Mesothelial cell of epicardium (in vitro differentiated cells): ENCODE results near the gene HBS1L. TPM values are rescaled to one million over a fixed set of nuclear protein-coding genes. Genes with fewer than 3 reads are reported as not detected.

ENCODE experiments used
- DNase-seq, 2 experiments: peaks; one replicate each; pipeline ENCODE4 v3.0.0; 2021; ENCODE audit warnings: low spot score in 2 of 2; ENCODE audit not compliant: unreplicated experiment in 2 of 2
- H3K27ac Mint-ChIP-seq: 2 replicates; pipeline ENCODE4 v1.8.0; 2021; ENCODE audit warnings: mixed read lengths
- H3K27me3 Mint-ChIP-seq: 2 replicates; pipeline ENCODE4 v1.8.0; 2021; ENCODE audit warnings: low read depth, mixed read lengths
- H3K36me3 Mint-ChIP-seq: 2 replicates; pipeline ENCODE4 v1.8.0; 2021; ENCODE audit warnings: mixed read lengths
- H3K4me1 Mint-ChIP-seq: 2 replicates; pipeline ENCODE4 v1.8.0; 2021; ENCODE audit warnings: mixed read lengths
- H3K4me3 Mint-ChIP-seq: 2 replicates; pipeline ENCODE4 v1.8.0; 2021; ENCODE audit warnings: mild to moderate bottlenecking, moderate library complexity, mixed read lengths
- H3K9me3 Mint-ChIP-seq: 2 replicates; pipeline ENCODE4 v1.8.0; 2021; ENCODE audit warnings: mixed read lengths
- CTCF ChIP-seq: fragments of 200-600 bp; sonication (generic); IDR thresholded peaks from one replicate; pipeline ENCODE4 v1.5.0; 2021; ENCODE audit warnings: antibody characterized with exemption; ENCODE audit not compliant: unreplicated experiment
- total RNA-seq: library from RNA; stranded (reverse); gene quantifications from 3 replicates; pipeline ENCODE4 v1.2.1, GENCODE V29; 2021

HBS1L gene
- total RNA-seq, 1 donor from 2014 or later: 75.7 TPM

- Mint-ChIP-seq H3K27me3 (peaks cover 28% of the 10 kb centered on the region), H3K27ac (no peak overlapping the region), H3K36me3 (no peaks in the 10 kb centered on the region), H3K4me1 (no peaks in the 10 kb centered on the region), H3K9me3 (no peaks in the 10 kb centered on the region), H3K4me3 (no peak overlapping the region)
- DNase-seq: no peak
- no peak for TF ChIP-seq CTCF
These were observed 19.3 kb upstream of the HBS1L start for GRCh38 chr6:135073756-135074393.

GRCh38 chr6:135073217-135073616 is 18.6 kb upstream of the HBS1L start:
- Mint-ChIP-seq H3K36me3 (no peaks in the 10 kb centered on the region), H3K27me3 (peaks cover 28% of the 10 kb centered on the region), H3K4me1 (no peaks in the 10 kb centered on the region), H3K9me3 (no peaks in the 10 kb centered on the region), H3K4me3 (no peak overlapping the region), H3K27ac (no peak overlapping the region)
- TF ChIP-seq CTCF: no peak
- DNase-seq: no peak

- no peak overlapping the region for H3K4me3 Mint-ChIP-seq
- no peak for TF ChIP-seq CTCF
- no peak for DNase-seq
- H3K27ac Mint-ChIP-seq: no peak overlapping the region
- no peaks in the 10 kb centered on the region for H3K4me1 Mint-ChIP-seq
- no peaks in the 10 kb centered on the region for H3K36me3 Mint-ChIP-seq
- H3K27me3 Mint-ChIP-seq: peaks cover 28% of the 10 kb centered on the region
- no peaks in the 10 kb centered on the region for H3K9me3 Mint-ChIP-seq
These were observed 18.1 kb upstream of the HBS1L start for GRCh38 chr6:135072753-135073152.

- Mint-ChIP-seq H3K27me3 (peaks cover 23% of the 10 kb centered on the region), H3K36me3 (no peaks in the 10 kb centered on the region), H3K4me3 (no peak overlapping the region), H3K27ac (no peak overlapping the region), H3K4me1 (no peaks in the 10 kb centered on the region), H3K9me3 (no peaks in the 10 kb centered on the region)
- TF ChIP-seq CTCF: no peak
- no peak for DNase-seq
These were observed 16.9 kb upstream of the HBS1L start for GRCh38 chr6:135071541-135071940.

- Mint-ChIP-seq H3K27ac (no peak overlapping the region), H3K4me3 (no peak overlapping the region), H3K27me3 (peaks cover 6% of the 10 kb centered on the region), H3K36me3 (no peaks in the 10 kb centered on the region), H3K4me1 (no peaks in the 10 kb centered on the region), H3K9me3 (no peaks in the 10 kb centered on the region)
- no peak for TF ChIP-seq CTCF
- DNase-seq: no peak
These were observed 13.3 kb upstream of the HBS1L start for GRCh38 chr6:135067911-135068310.

- no peak overlapping the region for H3K27ac Mint-ChIP-seq
- no peak overlapping the region for H3K4me3 Mint-ChIP-seq
- no peak for DNase-seq
These were observed 12.2 kb upstream of the HBS1L start for GRCh38 chr6:135066806-135067205.

More at GRCh38 chr6:135066806-135067205, 12.2 kb upstream of the HBS1L start:
- Mint-ChIP-seq H3K4me1 (no peaks in the 10 kb centered on the region), H3K9me3 (no peaks in the 10 kb centered on the region), H3K27me3 (peaks cover 2% of the 10 kb centered on the region), H3K36me3 (no peaks in the 10 kb centered on the region)
- TF ChIP-seq CTCF: no peak
